ENCODE results near the gene GPR31.

DNA sequence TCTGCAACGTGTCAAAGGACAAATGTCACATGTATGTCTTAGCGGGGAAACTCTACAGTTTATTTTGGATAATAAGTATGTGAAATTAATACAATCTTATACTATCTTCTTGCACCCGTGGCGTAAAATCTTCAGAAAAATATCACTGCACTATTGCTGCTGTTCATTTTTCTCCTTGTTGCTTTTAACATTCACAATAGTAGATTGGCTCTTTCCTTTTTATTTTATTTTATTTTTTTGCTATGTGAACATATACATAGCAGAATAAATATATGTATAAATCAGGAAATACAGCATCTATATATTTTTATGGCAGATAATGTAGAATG, 15.4 kb downstream of the GPR31 start:
- no peak for TF ChIP-seq HNRNPLL (IDR thresholded peaks at IDR 0.05; ENCODE audit: low read depth, low read length, poor library complexity, severe bottlenecking)
- TF ChIP-seq CHD4 (IDR thresholded peaks at IDR 0.05; ENCODE audit: insufficient read depth, insufficient replicate concordance, low read depth, low read length, poor library complexity, severe bottlenecking) = no peak
- TF ChIP-seq FOXM1 (IDR thresholded peaks at IDR 0.05; ENCODE audit: low read depth) = no peak
- TF ChIP-seq FOXM1 (CRISPR knock-in tag; IDR thresholded peaks at IDR 0.05; ENCODE audit: low read depth) = no peak
- TF ChIP-seq CBX1 (IDR thresholded peaks at IDR 0.05; ENCODE audit: low read depth) = no peak
- TF ChIP-seq CREB1 (IDR thresholded peaks at IDR 0.05) = no peak
- no peak for TF ChIP-seq CREB1 (CRISPR knock-in tag; IDR thresholded peaks at IDR 0.05)
- TF ChIP-seq, protein P1, sequence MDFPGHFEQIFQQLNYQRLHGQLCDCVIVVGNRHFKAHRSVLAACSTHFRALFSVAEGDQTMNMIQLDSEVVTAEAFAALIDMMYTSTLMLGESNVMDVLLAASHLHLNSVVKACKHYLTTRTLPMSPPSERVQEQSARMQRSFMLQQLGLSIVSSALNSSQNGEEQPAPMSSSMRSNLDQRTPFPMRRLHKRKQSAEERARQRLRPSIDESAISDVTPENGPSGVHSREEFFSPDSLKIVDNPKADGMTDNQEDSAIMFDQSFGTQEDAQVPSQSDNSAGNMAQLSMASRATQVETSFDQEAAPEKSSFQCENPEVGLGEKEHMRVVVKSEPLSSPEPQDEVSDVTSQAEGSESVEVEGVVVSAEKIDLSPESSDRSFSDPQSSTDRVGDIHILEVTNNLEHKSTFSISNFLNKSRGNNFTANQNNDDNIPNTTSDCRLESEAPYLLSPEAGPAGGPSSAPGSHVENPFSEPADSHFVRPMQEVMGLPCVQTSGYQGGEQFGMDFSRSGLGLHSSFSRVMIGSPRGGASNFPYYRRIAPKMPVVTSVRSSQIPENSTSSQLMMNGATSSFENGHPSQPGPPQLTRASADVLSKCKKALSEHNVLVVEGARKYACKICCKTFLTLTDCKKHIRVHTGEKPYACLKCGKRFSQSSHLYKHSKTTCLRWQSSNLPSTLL (IDR thresholded peaks at IDR 0.05) = no peak
- no peak for TF ChIP-seq ZNF143 (CRISPR knock-in tag; IDR thresholded peaks at IDR 0.05)
- no peak for TF ChIP-seq JUNB (CRISPR knock-in tag; conservative IDR thresholded peaks at IDR 0.05)
- no peak for TF ChIP-seq HDAC6 (IDR thresholded peaks at IDR 0.05; ENCODE audit: low read depth, low read length)
- no peak for TF ChIP-seq CC2D1A (IDR thresholded peaks at IDR 0.05)

Data from K562 (cell line).